Endothelial cell of umbilical vein (primary cell): Measurements from ENCODE around the gene RHEBL1. TPM values are rescaled to one million over a fixed set of nuclear protein-coding genes. Genes with fewer than 3 reads are reported as not detected.
A peak's percentile ranks its signal among the peaks of the same experiment; 100 is the strongest.

ENCODE experiments used
- BruUV-seq: library from RNA; stranded (reverse); fragments of 400-500 nt; replicated peaks from 2 replicates; lab custom pipeline; 2021; lab: Mats Ljungman, UMichigan
- CTCF ChIA-PET: fragments of 300-600, 350-600 bp; sonication (Branson Sonifier 250); formaldehyde crosslinking; loops from one replicate; lab custom pipeline; 2021; ENCODE audit warnings: antibody characterized with exemption, inconsistent platforms; lab: Charles Lee
- POLR2A ChIA-PET: fragments of 300-600, 350-600 bp; sonication (Branson Sonifier 250); formaldehyde crosslinking; loops from one replicate; lab custom pipeline; 2021; ENCODE audit warnings: antibody characterized with exemption, inconsistent platforms; lab: Charles Lee
- DNase-seq: peaks from one replicate; pipeline ENCODE4 v3.0.0-alpha.2; 2011; ENCODE audit warnings: low read depth, low spot score
- FAIRE-seq: peaks from 2 replicates; lab custom pipeline; 2011; peaks lifted over from hg19 to GRCh38; lab: Jason Lieb, UNC
- H2AFZ ChIP-seq: 2 replicates; pipeline ENCODE4 v1.6.0; 2012; ENCODE audit warnings: low read depth, low read length, control low read depth, inconsistent platforms
- H3K27ac ChIP-seq: 2 replicates; pipeline ENCODE4 v1.5.1; 2011; ENCODE audit warnings: low read depth, mild to moderate bottlenecking, control low read depth, low read length, moderate library complexity; ENCODE audit not compliant: insufficient read depth
- H3K27me3 ChIP-seq, 2 experiments: 2 replicates each; pipeline versions ENCODE4 v1.6.0 to v1.6.1; 2011; ENCODE audit warnings: low read length in 2 of 2, mixed read lengths in 1 of 2; ENCODE audit not compliant: control insufficient read depth in 2 of 2, insufficient read depth in 2 of 2
- H3K36me3 ChIP-seq, 2 experiments: 2 replicates in 1 of 2; 3 replicates in 1 of 2; pipeline ENCODE4 v1.5.1; 2011; ENCODE audit warnings: low read length in 2 of 2, mild to moderate bottlenecking in 1 of 2, moderate library complexity in 1 of 2; ENCODE audit not compliant: control insufficient read depth in 2 of 2, insufficient read depth in 2 of 2; ENCODE audit errors: extremely low read depth in 1 of 2
- H3K4me1 ChIP-seq: 3 replicates; pipeline ENCODE4 v1.5.1; 2011; ENCODE audit warnings: mild to moderate bottlenecking, low read length; ENCODE audit not compliant: control insufficient read depth, insufficient read depth; ENCODE audit errors: extremely low read depth
- H3K4me2 ChIP-seq: 2 replicates; pipeline ENCODE4 v1.6.1; 2011; ENCODE audit warnings: low read length, control low read depth, mixed read lengths; ENCODE audit not compliant: insufficient read depth
- H3K4me3 ChIP-seq, 3 experiments: fragments of 200-600 bp in 1 of 3; sonication (generic), shearing (Covaris generic) in 1 of 3; replicated peaks in 1 of 3; 2 replicates each; pipeline ENCODE4 v1.5.1; 2011 to 2016; ENCODE audit warnings: control low read depth in 3 of 3, low read length in 3 of 3, mild to moderate bottlenecking in 2 of 3, inconsistent platforms in 1 of 3, low read depth in 1 of 3, moderate library complexity in 1 of 3; ENCODE audit not compliant: insufficient read depth in 1 of 3
- H3K79me2 ChIP-seq: 2 replicates; pipeline ENCODE4 v1.6.0; 2012; ENCODE audit warnings: low read length, inconsistent platforms; ENCODE audit not compliant: control insufficient read depth, insufficient read depth
- H3K9ac ChIP-seq: replicated peaks from 2 replicates; pipeline ENCODE3; 2011; ENCODE audit warnings: low read length, control low read depth; ENCODE audit not compliant: insufficient read depth; ENCODE audit errors: extremely low read depth
- H3K9me1 ChIP-seq: replicated peaks from 3 replicates; pipeline ENCODE4 v1.6.0; 2011; ENCODE audit warnings: mild to moderate bottlenecking, low read length; ENCODE audit not compliant: control insufficient read depth, insufficient read depth; ENCODE audit errors: extremely low read depth
- H3K9me3 ChIP-seq: replicated peaks from 2 replicates; pipeline ENCODE4 v1.5.1; 2012; ENCODE audit warnings: low read length, inconsistent platforms; ENCODE audit not compliant: control insufficient read depth, insufficient read depth
- H4K20me1 ChIP-seq: replicated peaks from 2 replicates; pipeline ENCODE3; 2011; ENCODE audit warnings: mild to moderate bottlenecking, low read length; ENCODE audit not compliant: control insufficient read depth, insufficient read depth; ENCODE audit errors: extremely low read depth
- CTCF ChIP-seq, 2 donors: IDR thresholded peaks; 1 replicate in 1 of 2; 2 replicates in 1 of 2; pipeline ENCODE4 v1.5.1; 2011; ENCODE audit warnings: low read length in 2 of 2, mild to moderate bottlenecking in 2 of 2, moderate library complexity in 2 of 2, control low read depth in 1 of 2, inconsistent platforms in 1 of 2, low read depth in 1 of 2; ENCODE audit not compliant: insufficient read depth in 1 of 2; ENCODE audit errors: extremely low read depth in 1 of 2
- FOS ChIP-seq: IDR thresholded peaks from 2 replicates; pipeline ENCODE4 v1.6.1; 2011; ENCODE audit warnings: mild to moderate bottlenecking, low read length, moderate library complexity, borderline replicate concordance; ENCODE audit not compliant: insufficient read depth
- JUN ChIP-seq: IDR thresholded peaks from 2 replicates; pipeline ENCODE4 v1.6.1; 2011; ENCODE audit warnings: borderline replicate concordance, low read depth; ENCODE audit not compliant: insufficient read length, insufficient read depth
- MAX ChIP-seq: IDR thresholded peaks from 2 replicates; pipeline ENCODE4 v1.6.1; 2011; ENCODE audit not compliant: insufficient read depth, insufficient read length
- MYC ChIP-seq: IDR thresholded peaks from one replicate; pipeline ENCODE4 v1.6.1; 2011; ENCODE audit warnings: mild to moderate bottlenecking, low read depth, low read length
- POLR2A ChIP-seq: IDR thresholded peaks from 2 replicates; pipeline ENCODE4 v1.6.1; 2012; ENCODE audit warnings: low read depth, mild to moderate bottlenecking, control low read depth, low read length
- POLR2AphosphoS5 ChIP-seq: IDR thresholded peaks from 2 replicates; pipeline ENCODE4 v1.6.1; 2012; ENCODE audit warnings: low read depth, mild to moderate bottlenecking, control low read depth, low read length, moderate library complexity; ENCODE audit not compliant: insufficient read depth
- dilution Hi-C: fragments of 300-500 bp; cut with MboI; formaldehyde crosslinking; loops from one replicate; pipeline ENCODE4 v1.15.0; 2019; ENCODE audit warnings: low sequenced_read_pairs; ENCODE audit not compliant: extremely low pct_ligation_motif_present
- intact Hi-C: fragments of 100-400 bp; cut with micrococcal nuclease; formaldehyde crosslinking; loops from one replicate; pipeline ENCODE4 v1.10.0; 2022
- polyA plus RNA-seq, 4 experiments: library from polyadenylated mRNA; depleted of rRNA in 3 of 4; stranded (reverse) in 3 of 4; unstranded in 1 of 4; fragments of >200 nt; gene quantifications; 2 replicates each; pipeline versions ENCODE4 v1.2.1 to v1.2.3, GENCODE V29; 2011 to 2012; ENCODE audit warnings: missing spikeins in 1 of 4
- total RNA-seq: library from RNA; stranded (reverse); gene quantifications from 2 replicates; pipeline ENCODE4 v1.2.3, GENCODE V29; 2021

The RHEBL1 gene
- total and polyA plus RNA-seq, 2 donors (not counting 3 experiments of a cell fraction or from before 2014, with no cell fraction given) = 2.6 to 2.7 TPM

DNA sequence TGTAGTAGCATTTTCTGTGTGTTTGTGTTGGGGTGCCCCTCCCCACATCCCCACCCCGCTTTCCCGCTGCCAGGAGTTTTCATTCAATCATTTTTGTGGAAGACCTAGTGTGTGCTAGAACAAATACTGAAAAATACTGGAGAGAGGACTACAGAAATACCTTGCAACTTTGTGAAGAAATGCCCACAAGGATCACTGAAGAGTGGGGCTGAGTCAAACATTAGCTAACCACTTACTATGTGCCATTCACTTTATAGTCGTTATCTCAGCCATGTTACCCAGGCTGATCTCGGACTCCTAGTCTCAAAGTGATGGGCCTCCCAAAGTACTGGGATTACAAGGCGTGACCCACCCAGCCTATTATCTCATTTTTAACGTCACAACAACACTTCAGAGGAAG lies 41.4 kb upstream of the RHEBL1 start:
- Histone ChIP-seq H3K4me3 (peak overlapping the region in 2 of 3 experiments; percentile 19 to 60), H4K20me1 (no peaks in the 10 kb centered on the region), H3K4me2 (peak overlapping the region; percentile 33), H3K4me1 (peaks cover 14% of the 10 kb centered on the region), H3K9me1 (no peaks in the 10 kb centered on the region), H2AFZ (peak overlapping the region; percentile 87), H3K9ac (peak overlapping the region; percentile 67), H3K27ac (no peak overlapping the region), H3K36me3 (peaks cover 0 to 10% of the 10 kb centered on the region in 2 experiments), H3K9me3 (no peaks in the 10 kb centered on the region), H3K79me2 (peaks cover 26% of the 10 kb centered on the region), H3K27me3 (no peaks in the 10 kb centered on the region)
- BruUV-seq = no TSS peak
- dilution Hi-C loops (no loop called here), intact Hi-C loops (loop anchor here (2.0 kb wide), 1 partner anchor 20 kb away; the partner anchor contains the start of gene TUBA1B)
- CTCF ChIA-PET = interaction anchor here (1.0 to 5.7 kb wide), 14 partner anchors 9 to 131 kb away, joined by 3 to 56 read pairs (median 12); partner anchors contain the start of genes DHH and TUBA1B
- TF ChIP-seq JUN = no peak
- DNase-seq (no peak), FAIRE-seq (no peak)
- POLR2A ChIA-PET = interaction anchor here (0.6 to 5.2 kb wide), 5 partner anchors 9 to 110 kb away, joined by 3 to 27 read pairs (median 5); partner anchors contain the start of genes DHH and TUBA1B

DNA sequence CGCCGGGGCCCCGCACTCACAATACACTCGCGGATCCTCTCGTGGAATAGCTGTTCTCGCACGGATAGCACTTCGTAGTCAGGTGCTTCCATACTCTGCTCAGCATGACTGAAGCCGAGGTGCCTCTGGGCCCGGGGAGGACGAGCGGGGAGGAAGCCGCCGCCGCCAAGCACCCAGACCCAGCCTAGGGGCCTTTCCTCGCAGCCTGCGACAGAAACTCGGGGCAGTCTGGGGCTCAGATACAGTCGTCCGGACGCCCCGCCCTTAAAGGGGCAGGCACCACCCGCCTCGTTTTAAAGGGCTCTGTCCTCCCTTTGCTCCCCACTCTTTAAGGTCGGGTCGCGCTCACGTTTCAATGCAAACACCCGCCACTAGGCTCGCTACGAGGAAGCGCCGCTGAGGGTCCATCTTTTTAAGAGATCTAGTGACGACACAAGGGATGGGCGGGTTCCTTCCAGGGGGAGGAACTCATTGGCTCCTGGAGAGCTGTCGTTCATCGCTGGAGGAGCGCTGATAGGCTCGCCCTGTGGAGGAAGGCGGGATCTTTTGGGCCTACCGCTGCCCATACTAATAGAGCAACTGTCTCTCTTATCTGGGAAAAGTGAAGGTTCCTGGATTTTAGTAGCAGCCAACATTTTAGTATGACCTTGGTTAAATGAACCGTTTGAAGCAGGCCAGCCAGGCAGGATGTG lies 40.8 kb upstream of the RHEBL1 start, which contains the start of gene LMBR1L:
TSS of gene LMBR1L (minus strand) at position 384 of the 692 bp plus-strand sequence. CDS start at position 92, 292 bp downstream.
- peak within 1 kb of the TSS; percentile 87 for H2AFZ ChIP-seq
- POLR2A ChIA-PET = interaction anchor here (0.6 to 5.2 kb wide), 6 partner anchors 9 to 111 kb away, joined by 3 to 27 read pairs (median 4); partner anchors contain the start of genes DHH, KMT2D and TUBA1B
- FAIRE-seq = peak; percentile 99
- BruUV-seq = TSS peak; percentile 54
- no peaks in the 10 kb centered on the region for H3K9me1 ChIP-seq
- DNase-seq = peak; percentile 98
- peak within 1 kb of the TSS; percentile 67 for H3K9ac ChIP-seq
- H3K27ac ChIP-seq = peak within 1 kb of the TSS; percentile 36
- H3K4me1 ChIP-seq = peaks cover 20% of the 10 kb centered on the region
- peak within 1 kb of the TSS; percentile 36 to 92 (median 68) for H3K4me3 ChIP-seq
- CTCF ChIA-PET = interaction anchor here (1.0 to 5.7 kb wide), 16 partner anchors 9 to 132 kb away, joined by 3 to 56 read pairs (median 10); partner anchors contain the start of genes DHH and TUBA1B
- no peak for TF ChIP-seq FOS
- no peak for TF ChIP-seq POLR2AphosphoS5
- peak in 1 of 2 donors; percentile 43 for TF ChIP-seq CTCF (IDR thresholded peaks at IDR 0.05; ENCODE audit: extremely low read depth in 1 of 2, insufficient read depth in 1 of 2, low read depth in 1 of 2, low read length in 2 of 2)
- TF ChIP-seq JUN = no peak
- TF ChIP-seq MAX = no peak
- no peak for TF ChIP-seq MYC
- peak; percentile 74 for TF ChIP-seq POLR2A
- H4K20me1 ChIP-seq = no peaks in the 10 kb centered on the region
- dilution Hi-C loops = no loop called here
- H3K4me2 ChIP-seq = peak within 1 kb of the TSS; percentile 79
- intact Hi-C loops = loop anchor here (1.0 to 2.0 kb wide), 2 partner anchors 16 to 20 kb away; partner anchors contain the start of genes DHH and TUBA1B
- H3K79me2 ChIP-seq = peaks cover 26% of the 10 kb centered on the region
- H3K36me3 ChIP-seq = peaks cover 0 to 13% of the 10 kb centered on the region in 2 experiments
- H3K27me3 ChIP-seq = no peaks in the 10 kb centered on the region
- H3K9me3 ChIP-seq = no peaks in the 10 kb centered on the region
